ENCODE results near the gene GPX4. TPM values are rescaled to one million over a fixed set of nuclear protein-coding genes. Genes with fewer than 3 reads are reported as not detected.

Gene GPX4
- total and polyA plus RNA-seq, 10 of the 15 experiments (the other 5 are each of a cell fraction or from before 2014, with no cell fraction given) = 33.3 to 749 (median 297) TPM

DNA sequence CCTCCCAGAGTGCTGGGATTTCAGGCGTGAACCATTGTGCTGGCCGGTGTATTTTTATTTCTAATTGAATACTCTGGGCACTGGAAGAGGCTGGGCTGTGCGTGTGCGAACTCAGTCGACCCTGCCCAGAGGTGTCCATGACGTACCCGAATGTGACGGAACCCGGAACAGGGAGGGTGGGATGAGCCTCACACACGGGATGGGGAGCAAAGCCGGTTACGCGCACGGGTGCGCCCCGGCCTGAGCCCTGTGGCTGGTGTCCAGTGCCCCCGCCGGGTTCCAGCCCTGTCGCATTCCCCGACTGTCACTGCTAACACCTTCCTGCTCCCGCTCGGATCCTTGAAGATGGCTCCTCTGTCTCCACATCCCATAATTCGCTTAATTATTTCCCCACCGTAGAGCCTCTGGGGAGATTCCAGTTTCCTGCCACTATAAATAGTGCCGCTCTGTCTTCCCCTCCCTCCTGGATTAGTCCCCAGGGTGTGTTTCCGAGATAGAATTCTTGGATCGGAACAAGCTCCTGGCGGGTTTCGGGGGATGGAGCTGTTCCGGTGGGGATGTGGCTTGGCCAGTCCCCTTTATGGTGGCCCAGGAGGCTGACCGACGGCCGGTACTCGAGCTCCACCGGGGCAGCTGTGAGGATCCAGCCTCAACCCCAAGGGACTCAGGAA lies 48.3 kb downstream of the GPX4 start:
- ATAC-seq (no peak), FAIRE-seq (no peak), DNase-seq (ENCODE audit: low read depth, low spot score) (no peak)
- Histone ChIP-seq H3K36me3 (ENCODE audit: control insufficient read depth in 2 of 2, insufficient read depth in 2 of 2, low read length in 1 of 2) (peaks cover 4 to 19% of the 10 kb centered on the region in 2 experiments; a peak in 3 of 4 replicates), H3K4me2 (ENCODE audit: control insufficient read depth, insufficient read depth) (no peak overlapping the region), H4K20me1 (ENCODE audit: control insufficient read depth, insufficient read depth) (no peaks in the 10 kb centered on the region; the same call in none of the 2 replicates), H3K27ac (ENCODE audit: control insufficient read depth, insufficient read depth) (no peak overlapping the region), H2AFZ (ENCODE audit: control insufficient read depth, low read depth, low read length) (no peak overlapping the region), H3K9ac (ENCODE audit: control insufficient read depth, insufficient read depth, low read length) (no peak overlapping the region), H3K9me3 (replicated peaks; ENCODE audit: control insufficient read depth, insufficient read depth, low read length) (no peaks in the 10 kb centered on the region), H3K27me3 (replicated peaks in 1 of 2; ENCODE audit: control insufficient read depth in 2 of 2, insufficient read depth in 2 of 2, low read length in 1 of 2) (no peaks in the 10 kb centered on the region), H3K4me3 (no peak overlapping the region), H3K79me2 (ENCODE audit: control insufficient read depth, insufficient read depth, low read length) (no peaks in the 10 kb centered on the region), H3K4me1 (ENCODE audit: control insufficient read depth, insufficient read depth, low read length) (no peaks in the 10 kb centered on the region)
- POLR2A ChIA-PET = no interaction called here
- intact Hi-C loops (cut with micrococcal nuclease; ENCODE audit: unreplicated experiment) = no loop called here
- SMC1A ChIA-PET (ENCODE audit: uncharacterized antibody, unreplicated experiment) = no interaction called here
- CTCF ChIA-PET = no interaction called here
- WGBS (ENCODE audit: insufficient coverage, insufficient replicate concordance, low lambda C conversion rate, missing lambda C conversion rate) = 97% methylated on average over 35 of the region's 35 CpGs
- RAD21 ChIA-PET (ENCODE audit: unreplicated experiment) = no interaction called here
- TF ChIP-seq NRF1 (conservative IDR thresholded peaks at IDR 0.05; ENCODE audit: low read depth, low read length) (no peak), USF1 (IDR thresholded peaks at IDR 0.05; ENCODE audit: borderline replicate concordance, extremely low read length, insufficient read depth, low read depth, low read length) (no peak), IKZF2 (IDR thresholded peaks at IDR 0.05) (no peak), WRNIP1 (IDR thresholded peaks at IDR 0.05; ENCODE audit: borderline replicate concordance, low read depth, low read length) (no peak), RBBP5 (conservative IDR thresholded peaks at IDR 0.05) (no peak), HDAC6 (IDR thresholded peaks at IDR 0.05; ENCODE audit: unreplicated experiment) (no peak), CREM (IDR thresholded peaks at IDR 0.05; ENCODE audit: low read depth) (no peak), NR2C1 (IDR thresholded peaks at IDR 0.05) (no peak), CBX5 (IDR thresholded peaks at IDR 0.05; ENCODE audit: low read depth) (no peak), GABPA (IDR thresholded peaks at IDR 0.05; ENCODE audit: low read depth) (no peak), NKRF (conservative IDR thresholded peaks at IDR 0.05) (no peak), IRF4 (IDR thresholded peaks at IDR 0.05; ENCODE audit: low read depth, low read length) (no peak), MEF2B (IDR thresholded peaks at IDR 0.05; ENCODE audit: partially characterized antibody, poor library complexity, severe bottlenecking) (no peak), CHD2 (IDR thresholded peaks at IDR 0.05; ENCODE audit: borderline replicate concordance, low read depth, low read length) (no peak), RB1 (IDR thresholded peaks at IDR 0.05; ENCODE audit: borderline replicate concordance) (no peak), POLR2AphosphoS2 (IDR thresholded peaks at IDR 0.05; ENCODE audit: low read depth, low read length) (no peak), RFX5 (IDR thresholded peaks at IDR 0.05; ENCODE audit: low read depth, low read length) (no peak), CHD4 (IDR thresholded peaks at IDR 0.05) (no peak)
- TF ChIP-seq, protein P1, sequence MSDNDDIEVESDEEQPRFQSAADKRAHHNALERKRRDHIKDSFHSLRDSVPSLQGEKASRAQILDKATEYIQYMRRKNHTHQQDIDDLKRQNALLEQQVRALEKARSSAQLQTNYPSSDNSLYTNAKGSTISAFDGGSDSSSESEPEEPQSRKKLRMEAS (IDR thresholded peaks at IDR 0.05; ENCODE audit: low read depth, low read length) = no peak
- no TSS peak for BruUV-seq (replicated peaks)
- in situ Hi-C loops (cut with MboI) = no loop called here
